GM19328 (cell line): ENCODE measurements around the gene RAD50.
"Not testable (repeated sequence)": the region's sequence is repeated elsewhere in the genome, so short reads cannot be mapped to it uniquely, and the experiment has no call there.

ENCODE experiments used
- ATAC-seq: cut with Tn5 transposase; IDR thresholded peaks from one replicate; pipeline ENCODE4 v1.9.1; 2021; ENCODE audit warnings: mild to moderate bottlenecking, moderate library complexity; ENCODE audit not compliant: unreplicated experiment

RAD50 gene

DNA sequence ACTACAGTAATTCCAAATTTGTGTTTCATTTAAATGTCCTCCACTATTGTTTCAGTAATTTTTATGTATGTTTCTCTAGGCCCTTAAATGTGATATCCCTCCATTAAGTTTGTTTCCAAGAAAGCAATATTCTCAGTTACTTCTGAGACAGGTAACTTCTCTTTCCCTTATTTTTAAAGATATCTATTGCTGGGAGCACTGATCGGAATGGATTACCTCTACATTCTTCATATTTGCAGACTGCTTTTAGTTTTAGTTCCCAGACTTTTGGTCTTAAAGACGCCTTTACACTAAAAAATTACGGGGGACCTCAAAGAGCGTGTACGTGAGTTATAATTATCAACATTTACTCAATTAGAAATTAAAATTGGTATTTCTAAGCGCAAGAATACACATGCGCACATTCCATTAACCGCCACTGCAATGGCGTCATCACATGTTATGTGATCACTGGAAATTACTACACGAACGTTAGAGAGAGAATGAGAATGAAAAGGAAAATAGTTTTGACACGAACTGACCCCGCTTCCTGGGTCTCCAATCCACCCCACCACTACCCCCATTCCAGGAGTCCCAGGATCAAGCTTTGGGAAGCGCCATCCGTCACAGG lies 519 bp upstream of the RAD50 start:
- no peak for ATAC-seq

DNA sequence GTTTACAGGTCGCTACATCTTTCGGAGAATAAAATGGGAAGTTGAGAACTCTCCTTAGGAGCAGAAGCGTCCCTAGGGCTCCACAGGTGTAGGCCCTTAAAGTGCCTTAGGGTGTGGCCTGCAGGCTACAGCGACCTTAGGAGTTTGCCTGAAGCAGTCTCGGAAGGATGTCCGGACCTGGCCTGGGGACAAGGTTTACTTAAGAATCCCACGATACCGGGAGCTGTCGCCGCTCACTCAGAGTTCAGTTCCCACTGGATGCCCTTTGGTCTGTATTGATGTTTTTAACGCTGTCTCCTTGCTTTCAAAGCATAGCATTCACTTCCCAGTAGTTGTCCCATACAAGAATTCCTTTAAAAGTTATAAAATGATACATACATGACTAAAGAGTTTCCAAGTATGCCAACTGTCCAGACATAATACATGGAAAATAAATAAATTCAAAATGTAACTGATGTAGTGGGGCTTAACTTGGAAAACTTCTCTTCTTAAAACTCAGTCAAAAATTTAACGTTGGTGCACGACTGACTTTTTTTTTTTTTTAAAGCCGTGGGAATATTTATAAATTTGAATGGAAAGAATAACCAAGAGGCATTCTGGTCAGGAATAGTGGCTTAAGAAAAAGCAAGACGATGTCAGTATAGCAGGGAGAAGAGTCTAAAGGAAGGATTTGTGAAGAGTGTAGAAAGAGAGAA lies 848 bp downstream of the RAD50 start:
- ATAC-seq = no peak

DNA sequence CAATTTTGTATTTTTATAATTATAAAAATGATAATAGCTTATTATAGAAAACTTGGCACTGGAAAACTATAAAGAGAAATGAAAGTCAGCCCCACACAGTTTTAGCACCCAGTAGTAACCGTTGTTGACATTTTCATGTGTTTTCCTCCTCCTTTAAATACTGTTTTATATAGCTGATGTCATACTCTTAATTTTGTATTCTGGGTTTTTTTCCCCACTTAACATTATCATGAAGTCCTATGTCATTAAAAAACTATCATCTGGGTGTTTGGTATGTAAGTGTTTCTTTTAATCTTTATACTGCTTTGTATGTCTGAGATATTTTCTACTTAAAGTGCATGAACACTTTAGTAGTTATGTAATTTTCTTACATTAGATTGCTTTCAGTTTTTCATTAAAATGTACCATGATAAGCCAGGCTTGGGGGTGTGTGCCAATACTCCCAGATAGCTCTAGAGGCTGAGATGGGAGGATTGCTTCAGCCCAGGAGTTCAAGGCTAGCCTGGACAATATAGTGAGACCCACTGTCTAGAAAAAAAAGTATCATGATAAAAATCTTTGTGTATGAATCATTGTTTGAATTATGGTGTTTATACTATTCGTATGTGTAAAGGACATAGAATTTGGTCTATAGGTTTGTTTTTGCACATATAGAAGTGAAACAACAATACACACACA lies 2.7 kb downstream of the RAD50 start:
- no peak for ATAC-seq

- no peak for ATAC-seq
Observed at GRCh38 chr5:132561601-132562000, 4.8 kb downstream of the RAD50 start.

DNA sequence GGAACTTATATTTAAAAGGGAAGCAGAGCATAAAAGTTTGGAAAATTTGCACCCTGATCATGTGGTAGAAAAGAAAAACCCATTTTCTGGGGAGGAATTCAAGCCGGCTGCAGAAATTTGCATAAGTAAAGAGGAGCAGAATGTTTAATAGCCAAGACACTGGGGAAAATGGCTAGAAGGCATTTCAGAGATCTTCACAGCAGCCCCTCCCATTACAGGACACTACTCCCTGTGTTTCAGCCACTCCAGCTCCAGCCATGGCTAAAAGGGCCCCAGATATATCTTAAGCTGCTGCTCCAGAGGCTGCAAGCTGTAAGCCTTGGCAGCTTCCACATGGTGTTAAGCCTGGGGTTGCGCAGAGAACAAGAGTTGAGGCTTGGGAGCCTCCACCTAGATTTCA lies 7.8 kb downstream of the RAD50 start:
- ATAC-seq = not testable (repeated sequence)

GRCh38 chr5:132566657-132567056 lies 9.9 kb downstream of the RAD50 start:
- ATAC-seq = no peak

GRCh38 chr5:132576123-132576522 lies 19.3 kb downstream of the RAD50 start:
- ATAC-seq = no peak

- ATAC-seq = not testable (repeated sequence)
Observed at GRCh38 chr5:132584560-132584959, 27.8 kb downstream of the RAD50 start.

DNA sequence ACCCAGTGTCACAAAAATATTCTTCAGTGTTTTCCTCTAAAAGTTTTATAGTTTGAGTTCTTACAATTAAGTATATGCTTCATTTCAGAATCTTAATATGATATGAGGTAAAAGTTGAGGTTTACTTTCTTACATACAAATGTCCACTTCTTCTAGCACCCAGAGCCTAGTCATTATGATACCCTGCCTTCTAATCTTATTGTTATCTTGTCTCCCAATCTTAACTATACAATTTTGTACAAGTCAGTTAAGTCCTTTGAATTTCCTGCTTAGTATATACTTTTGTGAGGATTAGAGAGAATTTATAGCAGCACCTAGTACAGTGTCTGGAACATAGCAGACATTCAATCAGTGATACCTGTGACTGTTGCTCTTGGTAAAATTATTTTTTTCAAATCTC lies 29.3 kb downstream of the RAD50 start:
- ATAC-seq = no peak

GRCh38 chr5:132589467-132589866 lies 32.7 kb downstream of the RAD50 start:
- ATAC-seq = no peak

DNA sequence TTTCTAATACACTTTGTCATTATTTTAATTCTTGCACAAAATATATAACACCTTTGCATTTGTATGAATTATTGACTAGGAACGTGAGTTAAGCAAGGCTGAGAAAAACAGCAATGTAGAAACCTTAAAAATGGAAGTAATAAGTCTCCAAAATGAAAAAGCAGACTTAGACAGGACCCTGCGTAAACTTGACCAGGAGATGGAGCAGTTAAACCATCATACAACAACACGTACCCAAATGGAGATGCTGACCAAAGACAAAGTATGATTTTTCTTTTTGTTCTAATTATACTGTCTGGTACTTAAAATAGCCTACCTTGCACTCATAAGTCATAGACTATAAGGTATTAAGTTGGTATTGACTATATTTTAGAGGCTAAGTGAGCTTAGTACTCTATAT lies 34.4 kb downstream of the RAD50 start:
- ATAC-seq = no peak

DNA sequence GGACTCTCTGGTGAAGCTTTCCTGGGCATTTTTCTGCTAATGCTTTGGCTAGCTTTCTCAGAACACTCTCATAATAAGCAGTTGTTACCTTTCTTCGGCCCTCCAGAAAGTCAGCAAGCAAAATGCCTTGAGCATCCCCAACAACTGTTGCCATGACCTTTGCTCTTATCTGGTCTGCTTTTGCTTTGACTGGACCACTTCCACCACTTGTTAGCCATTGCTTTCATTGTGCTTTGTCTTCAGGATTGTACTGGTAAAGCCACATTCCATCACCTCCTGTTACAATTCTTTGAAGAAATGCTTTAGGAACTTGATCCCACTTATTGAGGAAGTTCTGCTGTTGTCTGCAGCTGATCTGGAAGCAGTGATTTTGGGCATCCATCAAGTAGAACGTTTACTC lies 35.7 kb downstream of the RAD50 start:
- no peak for ATAC-seq

DNA sequence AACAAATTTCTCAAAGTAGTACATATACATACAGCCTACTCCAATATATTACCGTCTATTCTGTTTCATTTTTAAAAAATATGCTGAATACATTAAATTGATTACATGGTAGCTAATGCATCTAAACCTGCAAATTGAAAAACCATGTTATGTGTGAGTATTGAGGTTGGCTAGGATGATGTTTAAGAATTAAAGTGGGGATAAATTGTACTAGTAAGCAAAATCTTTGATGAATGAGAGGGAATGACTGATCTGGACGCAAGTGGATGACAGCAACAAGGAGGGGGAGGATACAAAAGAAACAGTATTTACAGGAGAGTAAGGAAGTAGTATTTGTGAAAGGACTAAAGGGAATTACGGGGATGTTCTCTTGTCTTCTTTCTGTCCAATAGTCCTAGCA lies 37.4 kb downstream of the RAD50 start:
- no peak for ATAC-seq

DNA sequence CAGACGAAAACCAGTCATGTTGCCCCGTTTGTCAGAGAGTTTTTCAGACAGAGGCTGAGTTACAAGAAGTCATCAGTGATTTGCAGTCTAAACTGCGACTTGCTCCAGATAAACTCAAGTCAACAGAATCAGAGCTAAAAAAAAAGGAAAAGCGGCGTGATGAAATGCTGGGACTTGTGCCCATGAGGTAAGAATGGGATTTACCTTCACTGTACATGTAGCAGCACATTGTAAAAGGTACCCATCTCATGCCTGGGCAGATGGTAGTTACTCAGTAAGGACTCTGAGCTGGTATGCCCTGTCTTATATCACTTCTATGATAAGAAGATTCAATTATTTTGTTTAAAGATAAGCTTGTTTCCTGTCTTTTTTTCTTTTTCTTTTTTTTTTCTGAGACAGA lies 38.8 kb downstream of the RAD50 start:
- ATAC-seq = no peak

DNA sequence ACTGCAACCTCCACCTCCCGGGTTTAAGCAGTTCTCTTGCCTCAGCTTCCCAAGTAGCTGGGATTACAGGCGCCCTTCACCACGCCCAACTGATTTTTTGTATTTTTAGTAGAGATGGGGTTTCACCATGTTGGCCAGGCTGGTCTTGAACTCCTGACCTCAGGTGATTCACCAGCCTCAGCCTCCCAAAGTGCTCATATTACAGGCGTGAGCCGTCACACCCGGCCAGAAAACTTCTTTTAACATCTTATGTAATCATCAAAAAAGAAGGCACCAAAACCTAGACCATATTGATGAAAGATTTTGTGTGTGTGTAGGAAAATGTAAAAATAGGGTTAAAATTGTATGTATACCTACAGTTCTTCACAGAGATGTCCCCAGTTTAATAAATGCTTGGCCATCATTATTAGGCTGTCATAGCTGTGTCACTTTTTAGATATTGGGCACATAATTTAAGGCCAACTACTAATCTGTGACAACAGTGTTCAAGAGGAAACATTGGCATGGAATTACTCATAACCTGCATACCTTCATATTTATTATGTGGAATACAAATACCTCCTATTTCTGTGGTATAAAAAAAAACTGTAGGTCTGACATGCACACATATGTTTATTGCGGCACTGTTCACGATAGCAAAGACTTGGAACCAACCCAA lies 44.4 kb downstream of the RAD50 start:
- ATAC-seq = no peak

- ATAC-seq = no peak
Observed at GRCh38 chr5:132607095-132607494, 50.3 kb downstream of the RAD50 start.

DNA sequence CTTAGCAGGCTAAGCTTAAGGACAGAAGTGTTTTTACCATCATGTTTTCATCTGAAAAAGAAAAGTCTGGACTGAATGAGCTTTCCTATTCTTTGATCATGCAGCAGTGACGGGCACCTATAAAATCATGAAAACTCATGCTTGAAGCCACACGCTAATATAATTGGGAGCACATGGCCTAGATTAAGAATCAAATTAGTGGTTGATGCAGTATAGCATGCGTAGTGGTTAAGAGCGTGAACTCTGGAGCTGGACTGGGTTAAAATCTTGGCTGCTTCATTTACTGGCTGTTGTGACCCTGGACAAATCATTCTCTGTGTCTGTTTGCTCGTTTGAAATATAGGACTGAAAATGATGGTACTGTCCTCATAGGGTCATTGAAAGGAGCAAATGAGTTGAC lies 51.3 kb downstream of the RAD50 start:
- ATAC-seq = no peak

DNA sequence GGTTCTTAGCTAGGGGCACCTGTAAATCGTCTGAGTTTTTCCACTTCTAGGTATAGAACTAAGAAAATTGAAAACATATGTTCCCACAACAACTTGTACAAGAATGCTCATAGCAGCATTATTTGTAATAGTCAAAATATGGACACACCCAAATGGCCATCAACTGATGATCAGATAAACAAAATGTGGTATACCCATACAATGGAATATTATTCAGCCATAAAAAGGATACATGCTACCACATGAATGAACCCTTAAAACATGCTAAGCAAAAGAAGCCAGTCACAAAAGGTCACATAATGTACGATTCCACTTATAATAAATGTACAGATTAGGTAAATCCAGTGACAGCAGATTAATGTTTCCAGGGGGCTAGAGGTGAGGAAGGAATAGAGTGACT lies 55.2 kb downstream of the RAD50 start:
- no peak for ATAC-seq

- ATAC-seq = no peak
Observed at GRCh38 chr5:132612846-132613245, 56.1 kb downstream of the RAD50 start.

DNA sequence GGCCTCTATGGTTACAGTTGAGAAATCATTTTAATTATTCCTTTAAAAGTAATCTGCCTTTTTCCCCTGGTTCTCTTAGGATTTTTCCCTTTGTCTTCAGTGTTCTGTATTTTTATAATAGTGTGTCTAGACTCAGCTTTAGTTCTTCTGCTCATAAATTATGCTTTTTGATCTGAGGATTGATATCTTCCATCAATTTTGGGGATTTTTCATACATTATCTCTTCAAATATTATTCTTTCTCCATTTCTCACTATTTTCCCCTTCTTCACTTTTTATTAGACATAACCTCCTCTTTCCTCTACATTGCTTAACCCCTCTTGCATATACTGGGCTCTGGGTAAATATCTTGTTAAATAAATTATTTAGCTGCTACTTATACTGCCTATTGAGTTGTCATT lies 64.9 kb downstream of the RAD50 start:
- ATAC-seq = no peak

DNA sequence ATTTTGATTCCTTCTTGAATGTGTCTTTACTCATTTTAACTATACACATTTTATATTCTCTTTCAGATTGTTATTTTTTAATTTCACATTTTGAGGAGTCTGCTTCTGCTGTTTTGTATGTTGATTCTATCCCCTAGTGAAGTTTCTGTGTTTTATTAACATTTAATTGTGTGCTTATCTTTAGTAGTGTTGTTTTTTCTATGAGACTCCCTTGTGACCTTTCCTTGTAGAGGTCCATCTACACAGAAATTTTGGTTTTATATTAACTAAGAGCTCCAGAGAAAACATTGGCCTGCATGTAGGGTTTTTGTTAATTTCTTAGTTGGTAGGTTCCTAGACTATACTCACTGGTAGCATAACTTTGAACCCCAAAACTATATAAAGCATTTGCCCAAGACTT lies 65.8 kb downstream of the RAD50 start:
- no peak for ATAC-seq

DNA sequence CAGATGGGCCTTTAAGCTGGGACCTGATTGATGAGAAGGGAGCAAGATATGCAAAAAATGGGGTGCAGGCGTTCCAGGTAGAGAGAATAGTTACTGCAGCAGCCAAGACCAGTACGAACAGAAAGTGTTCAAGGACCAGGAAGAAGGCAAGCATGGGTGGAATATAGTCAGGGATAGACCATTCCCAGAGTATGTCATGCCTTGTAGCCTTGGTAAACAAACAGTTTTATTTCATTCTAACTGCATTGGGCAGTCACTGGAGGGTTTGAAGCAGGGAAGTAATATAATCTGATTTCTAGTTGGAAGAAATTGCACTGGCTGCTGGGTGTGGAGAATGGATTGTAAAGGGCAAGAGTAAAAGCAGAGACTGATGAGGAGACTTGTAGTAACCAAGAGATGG lies 70.7 kb downstream of the RAD50 start:
- no peak for ATAC-seq
